OCI-LY3 (cell line): ENCODE measurements around the gene PHF10.

Experiments used
- EZH2phosphoT487 ChIP-seq: fragments of 200-600 bp; shearing (Covaris generic); IDR thresholded peaks from 2 replicates; pipeline ENCODE4 v1.6.1; 2018; ENCODE audit warnings: antibody characterized with exemption, mixed run types, low read depth
- TF ChIP-seq, protein P1 (sequence below): fragments of 200-600, 300-600 bp; sonication (generic); IDR thresholded peaks from 2 replicates; pipeline ENCODE4 v1.5.1; 2014; ENCODE audit warnings: antibody characterized with exemption, low read length, low read depth

DNA sequence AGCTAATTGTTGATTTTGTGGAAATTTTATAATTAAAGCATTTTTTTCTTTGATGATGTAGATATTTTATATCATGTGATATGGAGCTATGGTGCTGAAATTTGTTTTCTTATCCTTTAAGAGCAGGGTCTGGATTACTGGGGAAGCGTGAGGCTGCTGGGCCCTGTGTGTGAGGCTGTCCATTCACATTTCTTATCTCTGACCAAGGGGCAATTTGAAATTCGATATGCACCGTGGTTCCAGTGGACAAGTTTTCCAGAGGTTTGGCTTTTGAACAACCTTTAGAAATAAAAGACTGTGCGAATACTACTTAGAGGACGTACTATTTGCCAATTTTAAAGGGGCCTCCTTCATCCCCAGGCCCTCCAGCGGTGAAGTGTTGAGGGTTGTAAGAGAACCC is 30.9 kb upstream of the PHF10 start:
- no peak for TF ChIP-seq EZH2phosphoT487
- TF ChIP-seq, protein P1, sequence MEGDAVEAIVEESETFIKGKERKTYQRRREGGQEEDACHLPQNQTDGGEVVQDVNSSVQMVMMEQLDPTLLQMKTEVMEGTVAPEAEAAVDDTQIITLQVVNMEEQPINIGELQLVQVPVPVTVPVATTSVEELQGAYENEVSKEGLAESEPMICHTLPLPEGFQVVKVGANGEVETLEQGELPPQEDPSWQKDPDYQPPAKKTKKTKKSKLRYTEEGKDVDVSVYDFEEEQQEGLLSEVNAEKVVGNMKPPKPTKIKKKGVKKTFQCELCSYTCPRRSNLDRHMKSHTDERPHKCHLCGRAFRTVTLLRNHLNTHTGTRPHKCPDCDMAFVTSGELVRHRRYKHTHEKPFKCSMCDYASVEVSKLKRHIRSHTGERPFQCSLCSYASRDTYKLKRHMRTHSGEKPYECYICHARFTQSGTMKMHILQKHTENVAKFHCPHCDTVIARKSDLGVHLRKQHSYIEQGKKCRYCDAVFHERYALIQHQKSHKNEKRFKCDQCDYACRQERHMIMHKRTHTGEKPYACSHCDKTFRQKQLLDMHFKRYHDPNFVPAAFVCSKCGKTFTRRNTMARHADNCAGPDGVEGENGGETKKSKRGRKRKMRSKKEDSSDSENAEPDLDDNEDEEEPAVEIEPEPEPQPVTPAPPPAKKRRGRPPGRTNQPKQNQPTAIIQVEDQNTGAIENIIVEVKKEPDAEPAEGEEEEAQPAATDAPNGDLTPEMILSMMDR, result no peak
